AG04450 (cell line): Measurements from ENCODE around the gene EBI3. TPM values are rescaled to one million over a fixed set of nuclear protein-coding genes. Genes with fewer than 3 reads are reported as not detected.

Source experiments
- CTCF ChIA-PET: fragments of 300-600, 350-600 bp; formaldehyde crosslinking; extraction: SDS; loops from one replicate; lab custom pipeline; 2022; ENCODE audit warnings: antibody characterized with exemption, inconsistent platforms; lab: Charles Lee
- POLR2A ChIA-PET: fragments of 350-600 bp; formaldehyde crosslinking; extraction: SDS; loops from one replicate; lab custom pipeline; 2021; ENCODE audit warnings: antibody characterized with exemption, inconsistent platforms; lab: Yijun Ruan, JAX
- DNase-seq: peaks from one replicate; pipeline ENCODE4 v3.0.0-alpha.2; 2011; ENCODE audit warnings: low read depth, low spot score
- H3K27ac ChIP-seq: one replicate; pipeline ENCODE4 v1.5.1; 2012; ENCODE audit warnings: low read depth, low read length, control low read depth
- H3K27me3 ChIP-seq: one replicate; pipeline ENCODE4 v1.6.0; 2012; ENCODE audit warnings: low read length; ENCODE audit not compliant: control insufficient read depth, insufficient read depth
- H3K4me3 ChIP-seq: 2 replicates; pipeline ENCODE4 v1.5.1; 2011; ENCODE audit warnings: mild to moderate bottlenecking, low read depth, low read length, control low read depth
- H3K9me3 ChIP-seq: 2 replicates; pipeline ENCODE4 v1.5.1; 2012; ENCODE audit warnings: low read length; ENCODE audit not compliant: control insufficient read depth, insufficient read depth
- polyA minus RNA-seq: library from RNA; depleted of rRNA, polyadenylated mRNA; stranded (reverse); fragments of >200 nt; gene quantifications from 2 replicates; pipeline ENCODE4 v1.2.3, GENCODE V29; 2011; rRNA and poly(A)+ RNA removed
- polyA plus RNA-seq: library from polyadenylated mRNA; depleted of rRNA; stranded (reverse); fragments of >200 nt; gene quantifications from 2 replicates; pipeline ENCODE4 v1.2.3, GENCODE V29; 2011; rRNA removed
- TF ChIP-seq, protein P1 (sequence below): IDR thresholded peaks from 2 replicates; pipeline ENCODE4 v1.5.1; 2011; ENCODE audit warnings: low read depth, low read length, control low read depth, inconsistent platforms

EBI3 gene
- polyA plus RNA-seq = 1.1 and 1.3 TPM in 2 replicates
- 0.22 and 1.6 TPM in 2 replicates for polyA minus RNA-seq

DNA sequence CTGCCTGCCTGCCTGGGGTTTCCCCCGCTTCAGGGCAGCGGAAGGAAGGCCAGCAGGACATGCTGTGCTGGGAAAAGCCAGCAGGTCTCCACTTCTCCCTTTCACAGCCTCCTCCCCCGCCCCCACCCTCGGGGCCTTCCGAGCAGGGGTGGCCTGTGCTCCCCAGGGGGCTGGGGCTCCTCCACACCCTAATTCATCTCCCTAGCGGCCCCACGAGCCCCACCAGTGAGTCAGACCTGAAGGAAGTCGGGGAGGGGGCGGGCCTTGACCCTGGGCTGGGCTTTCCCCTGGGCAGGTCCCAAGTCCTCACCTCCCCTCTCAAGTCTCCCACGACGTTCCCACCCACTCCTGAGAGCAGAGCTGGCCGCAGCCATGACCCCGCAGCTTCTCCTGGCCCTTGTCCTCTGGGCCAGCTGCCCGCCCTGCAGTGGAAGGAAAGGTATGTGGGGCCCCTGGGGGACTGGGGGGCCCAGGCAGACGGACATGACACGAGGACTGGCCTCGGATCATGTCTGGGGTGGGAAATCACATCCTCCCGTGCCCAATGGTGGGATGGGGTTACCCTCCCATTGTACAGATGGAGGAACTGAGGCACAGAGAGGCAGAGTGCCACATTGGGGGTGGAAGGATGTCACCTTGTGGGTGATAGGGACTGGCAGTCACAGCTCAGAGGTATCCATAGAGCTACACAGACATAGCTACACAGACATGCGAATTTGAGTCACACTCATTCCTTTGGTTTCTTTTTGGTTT is at the start of gene EBI3:
TSS of gene EBI3 (plus strand) at position 345 of the 753 bp plus-strand sequence. CDS start at position 373, 28 bp downstream.
- Histone ChIP-seq H3K9me3 (no peaks in the 10 kb centered on the region; the same call in 1 of the 2 replicates), H3K4me3 (no peak within 1 kb of the TSS), H3K27ac (peak within 1 kb of the TSS; percentile 39), H3K27me3 (peaks cover 9% of the 10 kb centered on the region)
- ChIA-PET POLR2A (interaction anchor here (1.0 kb wide), 1 partner anchor 99 kb away, joined by 3 read pairs; no protein-coding TSS in a partner anchor), CTCF (no interaction called here)
- DNase-seq = no peak
- TF ChIP-seq, protein P1, sequence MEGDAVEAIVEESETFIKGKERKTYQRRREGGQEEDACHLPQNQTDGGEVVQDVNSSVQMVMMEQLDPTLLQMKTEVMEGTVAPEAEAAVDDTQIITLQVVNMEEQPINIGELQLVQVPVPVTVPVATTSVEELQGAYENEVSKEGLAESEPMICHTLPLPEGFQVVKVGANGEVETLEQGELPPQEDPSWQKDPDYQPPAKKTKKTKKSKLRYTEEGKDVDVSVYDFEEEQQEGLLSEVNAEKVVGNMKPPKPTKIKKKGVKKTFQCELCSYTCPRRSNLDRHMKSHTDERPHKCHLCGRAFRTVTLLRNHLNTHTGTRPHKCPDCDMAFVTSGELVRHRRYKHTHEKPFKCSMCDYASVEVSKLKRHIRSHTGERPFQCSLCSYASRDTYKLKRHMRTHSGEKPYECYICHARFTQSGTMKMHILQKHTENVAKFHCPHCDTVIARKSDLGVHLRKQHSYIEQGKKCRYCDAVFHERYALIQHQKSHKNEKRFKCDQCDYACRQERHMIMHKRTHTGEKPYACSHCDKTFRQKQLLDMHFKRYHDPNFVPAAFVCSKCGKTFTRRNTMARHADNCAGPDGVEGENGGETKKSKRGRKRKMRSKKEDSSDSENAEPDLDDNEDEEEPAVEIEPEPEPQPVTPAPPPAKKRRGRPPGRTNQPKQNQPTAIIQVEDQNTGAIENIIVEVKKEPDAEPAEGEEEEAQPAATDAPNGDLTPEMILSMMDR = no peak

DNA sequence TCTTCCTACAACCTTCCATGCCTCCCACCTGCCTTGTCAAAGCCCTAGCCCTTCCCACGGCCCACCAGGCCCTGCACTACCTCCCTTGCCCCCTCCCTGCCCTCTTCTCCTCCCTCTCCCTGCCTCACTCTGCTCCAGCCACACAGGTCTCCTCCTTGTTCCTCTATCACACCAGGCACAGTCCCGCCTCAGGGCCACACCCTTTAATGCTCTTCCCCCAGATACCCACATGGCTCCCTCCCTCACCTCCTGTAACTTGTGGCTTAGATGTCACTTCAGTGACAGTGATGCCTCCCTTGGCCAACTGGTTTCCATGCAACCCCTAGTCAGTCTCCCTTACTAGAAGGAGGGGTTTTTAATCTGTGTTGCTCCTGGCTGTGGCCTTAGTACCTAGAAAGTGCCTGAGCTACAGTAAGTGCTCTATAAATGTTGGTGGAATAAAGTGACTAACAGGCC is 48.2 kb upstream of the EBI3 start:
- DNase-seq = no peak
- H3K9me3 ChIP-seq = peaks cover 4% of the 10 kb centered on the region; the same call in 1 of the 2 replicates
- ChIA-PET CTCF (no interaction called here), POLR2A (no interaction called here)
- no peak overlapping the region for H3K27ac ChIP-seq
- peak overlapping the region; percentile 95; the same call in 1 of the 2 replicates for H3K4me3 ChIP-seq
- TF ChIP-seq, protein P1 = no peak
- no peaks in the 10 kb centered on the region for H3K27me3 ChIP-seq

DNA sequence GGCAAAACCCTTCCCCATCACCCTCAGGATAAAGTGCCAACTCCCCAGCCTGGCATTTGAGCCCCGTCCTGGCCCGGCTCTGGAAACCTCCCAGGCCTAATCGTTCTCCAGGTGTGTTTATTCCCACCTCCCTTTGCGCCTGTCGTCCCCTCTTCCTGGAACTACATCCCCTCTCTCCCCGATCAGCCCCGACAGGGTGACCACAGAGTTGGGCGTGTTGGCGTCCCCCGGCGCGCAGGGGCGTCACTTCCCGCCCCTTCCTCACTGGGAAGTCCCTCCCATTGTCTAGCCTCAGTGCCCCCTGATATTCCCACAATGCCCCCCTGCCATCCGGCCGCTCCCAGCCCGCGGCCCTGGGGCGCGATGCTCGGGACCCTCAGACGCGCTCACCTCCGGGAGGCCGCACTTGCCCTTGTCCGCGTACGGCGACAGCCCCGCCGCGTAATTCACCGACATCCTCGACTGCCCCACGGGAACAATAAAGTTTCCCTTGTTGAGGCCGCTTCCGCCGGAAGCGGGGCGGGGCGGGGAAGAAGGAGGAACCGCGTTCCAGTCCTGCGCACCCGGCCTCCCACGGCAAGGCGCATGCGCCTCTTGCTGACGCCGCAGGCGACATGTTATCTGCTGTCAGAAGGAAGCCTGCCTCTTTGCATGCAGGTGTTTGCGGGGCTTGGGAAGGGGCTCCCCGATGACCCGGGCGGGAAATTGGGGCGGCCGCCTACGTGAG is 47.1 kb upstream of the EBI3 start, which contains the start of the genes ANKRD24 and SIRT6:
TSS of gene ANKRD24 (plus strand) at position 606 of the 727 bp plus-strand sequence. CDS start 3,737 bp downstream, outside the sequence.
TSS of gene SIRT6 (minus strand) at position 480 of the 727 bp plus-strand sequence. CDS start at position 456, 24 bp downstream.
- TF ChIP-seq, protein P1 = no peak
- Histone ChIP-seq H3K9me3 (peaks cover 4% of the 10 kb centered on the region; the same call in 1 of the 2 replicates), H3K27me3 (no peaks in the 10 kb centered on the region), H3K4me3 (peak within 1 kb of the TSS; percentile 95), H3K27ac (peak within 1 kb of the TSS; percentile 39)
- CTCF ChIA-PET = no interaction called here
- POLR2A ChIA-PET = no interaction called here
- peak; percentile 87 for DNase-seq

DNA sequence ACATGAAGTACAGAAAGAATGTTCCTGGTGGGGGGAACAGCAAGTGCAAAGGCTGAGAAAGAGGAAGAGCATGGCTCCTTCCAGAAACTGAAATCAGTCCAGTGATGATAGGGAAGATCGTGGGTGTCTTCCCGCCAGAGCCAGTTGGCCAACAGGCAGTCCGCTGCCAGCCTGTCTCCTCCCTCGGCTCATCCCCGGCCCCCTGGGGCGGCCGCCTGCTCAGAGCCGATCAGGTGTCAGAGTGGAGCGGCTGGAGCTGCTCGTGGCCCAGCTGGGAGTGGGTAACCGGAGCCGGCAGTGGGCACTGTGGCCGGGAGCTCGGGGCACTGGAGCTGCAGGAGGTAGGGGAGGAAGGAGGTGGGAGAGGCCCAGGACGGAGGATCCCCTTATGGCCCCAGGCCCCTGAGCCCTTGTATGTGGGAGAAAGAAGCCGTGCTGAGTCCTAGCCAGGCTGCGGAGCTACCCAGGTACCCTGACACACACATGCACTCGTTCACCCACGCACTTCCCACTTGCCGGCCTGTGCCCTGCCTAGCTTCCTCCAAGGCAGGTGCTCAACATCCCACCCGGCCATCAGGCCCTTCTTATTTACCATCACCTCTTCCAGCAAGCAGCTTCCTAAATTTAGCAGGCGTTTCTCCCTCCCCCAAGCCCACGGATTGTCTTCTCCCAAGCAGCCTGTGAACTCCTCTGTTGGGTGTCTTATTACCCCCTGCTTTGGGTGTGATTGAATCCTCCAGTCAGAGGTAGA is 45.2 kb upstream of the EBI3 start:
- TF ChIP-seq, protein P1 = no peak
- Histone ChIP-seq H3K4me3 (no peak overlapping the region), H3K9me3 (peaks cover 4% of the 10 kb centered on the region; the same call in 1 of the 2 replicates), H3K27ac (no peak overlapping the region), H3K27me3 (no peaks in the 10 kb centered on the region)
- POLR2A ChIA-PET = no interaction called here
- CTCF ChIA-PET = no interaction called here
- no peak for DNase-seq
